Activated CD4-positive, alpha-beta memory T cell treated with anti-CD3 and anti-CD28 coated beads, Interleukin-2, amount 10 ng/mL, durations not matched to agents 7 days and 5 days (primary cell): ENCODE measurements around the gene KRTAP10-9. TPM values are rescaled to one million over a fixed set of nuclear protein-coding genes. Genes with fewer than 3 reads are reported as not detected.
"Not testable (repeated sequence)": the region's sequence is repeated elsewhere in the genome, so short reads cannot be mapped to it uniquely, and the experiment has no call there.

ENCODE experiments used
- CTCF ChIA-PET: fragments of 350-600 bp; sonication (Branson Sonifier 250); formaldehyde crosslinking; loops from one replicate; lab custom pipeline; 2021; ENCODE audit warnings: antibody characterized with exemption, inconsistent platforms; lab: Charles Lee
- POLR2A ChIA-PET: fragments of 350-600 bp; sonication (Branson Sonifier 250); formaldehyde crosslinking; loops from one replicate; lab custom pipeline; 2021; ENCODE audit warnings: antibody characterized with exemption; lab: Charles Lee
- DNase-seq: peaks from one replicate; pipeline ENCODE4 v3.0.0-alpha.2; 2020
- H3K27ac Mint-ChIP-seq: one replicate; pipeline ENCODE4 v1.8.0; 2021; ENCODE audit warnings: mild to moderate bottlenecking, mixed read lengths
- H3K27me3 Mint-ChIP-seq: one replicate; pipeline ENCODE4 v1.8.0; 2021; ENCODE audit warnings: mixed read lengths
- H3K36me3 Mint-ChIP-seq: one replicate; pipeline ENCODE4 v1.8.0; 2021; ENCODE audit warnings: low read depth, mixed read lengths
- H3K4me1 Mint-ChIP-seq: one replicate; pipeline ENCODE4 v1.8.0; 2021; ENCODE audit warnings: mixed read lengths
- H3K4me3 Mint-ChIP-seq: one replicate; pipeline ENCODE4 v1.8.0; 2021; ENCODE audit warnings: mild to moderate bottlenecking, mixed read lengths
- H3K9me3 Mint-ChIP-seq: one replicate; pipeline ENCODE4 v1.8.0; 2021; ENCODE audit warnings: mixed read lengths
- total RNA-seq, 2 experiments: library from RNA; stranded (reverse); gene quantifications; one replicate each; pipeline ENCODE4 v1.2.3, GENCODE V29; 2021

KRTAP10-9 gene
- total RNA-seq, 2 experiments from 2014 or later: not detected

GRCh38 chr21:44643741-44644310 lies 16.9 kb downstream of the KRTAP10-9 start:
- Mint-ChIP-seq H3K9me3 (peaks cover 42% of the 10 kb centered on the region), H3K27ac (no peak overlapping the region), H3K4me1 (no peaks in the 10 kb centered on the region), H3K4me3 (no peak overlapping the region), H3K27me3 (peaks cover 10% of the 10 kb centered on the region), H3K36me3 (peaks cover 20% of the 10 kb centered on the region)
- POLR2A ChIA-PET: no interaction called here
- no peak for DNase-seq
- CTCF ChIA-PET: no interaction called here

- Mint-ChIP-seq H3K36me3 (peaks cover 20% of the 10 kb centered on the region), H3K27me3 (peaks cover 10% of the 10 kb centered on the region), H3K27ac (no peak overlapping the region), H3K9me3 (peaks cover 42% of the 10 kb centered on the region), H3K4me3 (no peak overlapping the region), H3K4me1 (no peaks in the 10 kb centered on the region)
- no peak for DNase-seq
- POLR2A ChIA-PET: interaction anchor here (1.5 kb wide), 1 partner anchor 12 kb away, joined by 3 read pairs; the partner anchor contains the start of gene KRTAP12-3
- CTCF ChIA-PET: interaction anchor here (1.0 kb wide), 1 partner anchor 10 kb away, joined by 3 read pairs; the partner anchor contains the start of gene KRTAP12-4
Observed at GRCh38 chr21:44644878-44645277, 18.0 kb downstream of the KRTAP10-9 start.

GRCh38 chr21:44646366-44647221 lies 19.7 kb downstream of the KRTAP10-9 start, which contains the start of gene KRTAP10-11:
Gene KRTAP10-11 (plus strand): TSS chr21:44646414. CDS start chr21:44646459, 45 bp downstream.
- not testable (repeated sequence) for H3K27ac Mint-ChIP-seq, H3K4me3 Mint-ChIP-seq, DNase-seq, H3K4me1 Mint-ChIP-seq, H3K27me3 Mint-ChIP-seq
- POLR2A ChIA-PET: interaction anchor here (1.5 kb wide), 1 partner anchor 11 kb away, joined by 3 read pairs; the partner anchor contains the start of gene KRTAP12-3
- H3K9me3 Mint-ChIP-seq: peaks cover 27% of the 10 kb centered on the region
- peaks cover 16% of the 10 kb centered on the region for H3K36me3 Mint-ChIP-seq
- CTCF ChIA-PET: interaction anchor here (1.1 kb wide), 1 partner anchor 136 kb away, joined by 4 read pairs; no protein-coding TSS in a partner anchor

- CTCF ChIA-PET: no interaction called here
- peaks cover 27% of the 10 kb centered on the region for H3K9me3 Mint-ChIP-seq
- no peak for DNase-seq
- POLR2A ChIA-PET: no interaction called here
- peaks cover 16% of the 10 kb centered on the region for H3K36me3 Mint-ChIP-seq
- no peaks in the 10 kb centered on the region for H3K4me1 Mint-ChIP-seq
- H3K27ac Mint-ChIP-seq: no peak overlapping the region
- H3K4me3 Mint-ChIP-seq: no peak overlapping the region
- H3K27me3 Mint-ChIP-seq: peaks cover 7% of the 10 kb centered on the region
Observed at GRCh38 chr21:44647222-44647552, 20.3 kb downstream of the KRTAP10-9 start.

- DNase-seq: no peak
- H3K27me3 Mint-ChIP-seq: peaks cover 4% of the 10 kb centered on the region
- ChIA-PET CTCF (no interaction called here), POLR2A (no interaction called here)
- H3K36me3 Mint-ChIP-seq: peaks cover 19% of the 10 kb centered on the region
- H3K9me3 Mint-ChIP-seq: peaks cover 18% of the 10 kb centered on the region
- H3K27ac Mint-ChIP-seq: no peak overlapping the region
- no peak overlapping the region for H3K4me3 Mint-ChIP-seq
- peaks cover 3% of the 10 kb centered on the region for H3K4me1 Mint-ChIP-seq
Observed at GRCh38 chr21:44648557-44649311, 21.8 kb downstream of the KRTAP10-9 start.

- Mint-ChIP-seq H3K4me1 (peaks cover 12% of the 10 kb centered on the region), H3K27ac (no peak overlapping the region), H3K9me3 (peaks cover 14% of the 10 kb centered on the region), H3K36me3 (peaks cover 17% of the 10 kb centered on the region), H3K4me3 (no peak overlapping the region), H3K27me3 (peaks cover 1% of the 10 kb centered on the region)
- POLR2A ChIA-PET: no interaction called here
- CTCF ChIA-PET: no interaction called here
- DNase-seq: no peak
Observed at GRCh38 chr21:44649521-44650100, 22.7 kb downstream of the KRTAP10-9 start.

GRCh38 chr21:44650265-44650972 lies 23.5 kb downstream of the KRTAP10-9 start:
- ChIA-PET CTCF (no interaction called here), POLR2A (no interaction called here)
- Mint-ChIP-seq H3K27me3 (no peaks in the 10 kb centered on the region), H3K36me3 (peaks cover 18% of the 10 kb centered on the region), H3K4me3 (no peak overlapping the region), H3K27ac (no peak overlapping the region), H3K9me3 (peaks cover 9% of the 10 kb centered on the region), H3K4me1 (peaks cover 18% of the 10 kb centered on the region)
- no peak for DNase-seq

- H3K4me1 Mint-ChIP-seq: peaks cover 23% of the 10 kb centered on the region
- H3K4me3 Mint-ChIP-seq: no peak overlapping the region
- no peaks in the 10 kb centered on the region for H3K27me3 Mint-ChIP-seq
- ChIA-PET CTCF (no interaction called here), POLR2A (no interaction called here)
- no peak overlapping the region for H3K27ac Mint-ChIP-seq
- peaks cover 22% of the 10 kb centered on the region for H3K36me3 Mint-ChIP-seq
- peaks cover 16% of the 10 kb centered on the region for H3K9me3 Mint-ChIP-seq
- DNase-seq: no peak
Observed at GRCh38 chr21:44650973-44651675, 24.2 kb downstream of the KRTAP10-9 start.

GRCh38 chr21:44653123-44653522 lies 26.2 kb downstream of the KRTAP10-9 start:
- CTCF ChIA-PET: interaction anchor here (0.7 to 1.0 kb wide), 2 partner anchors 34 to 89 kb away, joined by 4 read pairs; no protein-coding TSS in a partner anchor
- H3K36me3 Mint-ChIP-seq: peaks cover 39% of the 10 kb centered on the region
- H3K27ac Mint-ChIP-seq: no peak overlapping the region
- H3K4me1 Mint-ChIP-seq: peaks cover 43% of the 10 kb centered on the region
- DNase-seq: no peak
- peaks cover 23% of the 10 kb centered on the region for H3K9me3 Mint-ChIP-seq
- no peak overlapping the region for H3K4me3 Mint-ChIP-seq
- H3K27me3 Mint-ChIP-seq: no peaks in the 10 kb centered on the region
- POLR2A ChIA-PET: interaction anchor here (1.2 kb wide), 1 partner anchor 34 kb away, joined by 4 read pairs; no protein-coding TSS in a partner anchor

- Mint-ChIP-seq H3K9me3 (peaks cover 28% of the 10 kb centered on the region), H3K27me3 (no peaks in the 10 kb centered on the region), H3K4me1 (peaks cover 51% of the 10 kb centered on the region), H3K36me3 (peaks cover 45% of the 10 kb centered on the region), H3K4me3 (no peak overlapping the region), H3K27ac (peak overlapping the region; percentile 63)
- CTCF ChIA-PET: interaction anchor here (0.7 to 1.0 kb wide), 3 partner anchors 9 to 88 kb away, joined by 3 to 4 read pairs (median 4); no protein-coding TSS in a partner anchor
- DNase-seq: peak; percentile 49
- POLR2A ChIA-PET: interaction anchor here (1.2 to 2.2 kb wide), 2 partner anchors 34 to 35 kb away, joined by 4 to 9 read pairs; no protein-coding TSS in a partner anchor
Observed at GRCh38 chr21:44653656-44654575, 27.0 kb downstream of the KRTAP10-9 start.
